NCI-H1417 treated with DMSO at 0.1 percent for 48 hours (cell line): ENCODE results near the gene SOST.

Experiments used
- DNase-seq: peaks from one replicate; lab custom pipeline; 2025; lab: John Stamatoyannopoulos, UW

The SOST gene

GRCh38 chr17:43741636-43742035, 17.0 kb downstream of the SOST start:
- no peak for DNase-seq

GRCh38 chr17:43740541-43740940, 18.1 kb downstream of the SOST start:
- DNase-seq: no peak

DNA sequence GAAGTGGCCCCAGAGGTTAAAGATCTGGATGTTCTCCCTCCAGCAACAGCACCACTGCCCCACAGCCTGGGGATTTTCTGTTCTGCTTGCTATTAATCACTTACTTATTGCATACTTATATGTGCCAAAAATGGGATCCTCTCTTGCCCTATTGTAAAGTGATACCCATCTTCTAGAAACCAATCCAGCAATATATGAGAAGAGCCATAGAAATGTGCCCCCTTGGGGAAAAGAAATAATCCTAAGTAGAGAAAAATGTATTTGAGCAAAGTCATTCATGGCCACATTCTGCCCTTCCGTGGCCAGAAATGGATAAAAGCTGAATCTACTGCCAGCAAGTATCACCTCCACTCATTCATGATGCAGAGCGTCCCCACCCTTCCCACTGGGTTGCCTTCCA, 20.9 kb downstream of the SOST start:
- DNase-seq: no peak

DNA sequence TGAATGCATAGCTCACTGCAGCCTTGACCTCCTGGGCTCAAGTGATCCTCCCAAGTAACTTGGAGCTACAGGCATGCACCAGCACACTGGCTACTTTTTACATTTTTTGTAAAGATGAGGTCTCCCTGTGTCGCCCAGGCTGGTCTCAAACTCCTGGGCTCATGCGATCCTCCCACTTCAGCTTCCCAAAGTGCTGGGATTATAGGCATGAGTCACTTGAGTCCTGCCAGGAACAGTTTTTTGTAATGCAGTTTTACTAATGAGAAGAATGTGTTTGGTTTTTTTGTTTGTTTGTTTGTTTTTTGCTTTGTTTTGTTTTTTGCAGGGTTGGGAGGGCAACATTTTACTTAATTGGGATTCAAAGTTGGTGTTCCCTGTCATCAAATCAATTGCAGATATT, 22.2 kb downstream of the SOST start:
- DNase-seq: no peak

- no peak for DNase-seq
Measured at GRCh38 chr17:43734376-43734775, 24.2 kb downstream of the SOST start.

- no peak for DNase-seq
Measured at GRCh38 chr17:43733956-43734355, 24.6 kb downstream of the SOST start.

DNA sequence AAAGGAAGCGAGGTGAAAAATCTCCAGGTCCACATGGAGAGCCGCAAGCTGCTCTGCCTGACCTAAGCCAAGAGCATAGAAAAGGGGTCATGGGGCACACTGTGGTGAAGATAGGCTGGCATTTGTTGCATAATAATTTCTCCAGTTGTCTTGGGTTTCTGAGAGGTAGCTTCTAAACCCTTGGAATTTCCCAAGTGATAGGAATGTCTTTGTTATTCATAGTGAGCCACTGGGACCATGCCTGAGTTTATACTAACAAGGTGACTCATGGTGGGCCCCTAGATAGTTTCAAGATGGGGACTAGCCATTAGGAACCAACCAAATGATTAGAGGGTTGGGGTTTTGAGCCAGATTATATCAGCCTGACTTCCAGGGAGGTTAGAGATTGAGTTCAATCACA, 25.6 kb downstream of the SOST start:
- no peak for DNase-seq

- no peak for DNase-seq
Measured at GRCh38 chr17:43728081-43728480, 30.5 kb downstream of the SOST start.

- no peak for DNase-seq
Measured at GRCh38 chr17:43723697-43724359, 34.8 kb downstream of the SOST start.

DNA sequence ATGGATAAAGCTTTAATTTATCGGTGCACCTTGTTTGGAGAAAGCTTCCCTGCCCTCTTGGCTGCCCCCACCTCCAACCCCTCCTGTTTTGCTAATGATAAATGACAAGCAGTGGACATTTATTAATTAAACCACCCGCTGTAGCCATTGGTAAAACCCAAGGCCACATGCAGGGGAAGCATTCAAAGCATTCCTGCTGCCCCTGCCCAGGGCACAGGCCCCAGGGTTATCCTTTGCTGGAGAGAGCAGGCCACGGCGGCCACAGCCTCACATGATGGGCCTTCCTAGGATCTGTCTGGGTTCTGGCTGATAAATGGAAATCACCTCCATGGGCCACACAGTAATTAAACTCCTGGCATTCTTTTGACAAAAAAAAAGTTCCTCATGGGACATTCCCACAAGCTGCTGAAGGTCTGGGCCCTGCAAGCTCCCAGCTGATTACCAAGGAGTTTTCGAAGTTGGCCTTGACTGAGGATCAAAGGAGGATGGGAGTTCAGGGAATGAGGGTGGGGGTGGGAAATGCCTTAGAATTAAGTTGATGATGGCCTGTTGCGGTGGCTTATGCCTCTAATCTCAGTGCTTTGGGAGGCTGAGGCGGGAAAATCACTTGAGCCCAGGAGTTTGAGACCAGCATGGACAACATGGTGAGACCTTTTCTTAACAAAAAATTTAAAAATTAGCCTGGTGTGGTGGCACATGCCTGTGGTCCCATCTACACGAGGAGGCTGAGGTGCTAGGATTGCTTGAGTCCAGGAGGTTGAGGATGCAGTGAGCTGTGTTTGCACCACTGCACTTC, 35.5 kb downstream of the SOST start:
- no peak for DNase-seq

- no peak for DNase-seq
Measured at GRCh38 chr17:43722269-43722619, 36.3 kb downstream of the SOST start.

DNA sequence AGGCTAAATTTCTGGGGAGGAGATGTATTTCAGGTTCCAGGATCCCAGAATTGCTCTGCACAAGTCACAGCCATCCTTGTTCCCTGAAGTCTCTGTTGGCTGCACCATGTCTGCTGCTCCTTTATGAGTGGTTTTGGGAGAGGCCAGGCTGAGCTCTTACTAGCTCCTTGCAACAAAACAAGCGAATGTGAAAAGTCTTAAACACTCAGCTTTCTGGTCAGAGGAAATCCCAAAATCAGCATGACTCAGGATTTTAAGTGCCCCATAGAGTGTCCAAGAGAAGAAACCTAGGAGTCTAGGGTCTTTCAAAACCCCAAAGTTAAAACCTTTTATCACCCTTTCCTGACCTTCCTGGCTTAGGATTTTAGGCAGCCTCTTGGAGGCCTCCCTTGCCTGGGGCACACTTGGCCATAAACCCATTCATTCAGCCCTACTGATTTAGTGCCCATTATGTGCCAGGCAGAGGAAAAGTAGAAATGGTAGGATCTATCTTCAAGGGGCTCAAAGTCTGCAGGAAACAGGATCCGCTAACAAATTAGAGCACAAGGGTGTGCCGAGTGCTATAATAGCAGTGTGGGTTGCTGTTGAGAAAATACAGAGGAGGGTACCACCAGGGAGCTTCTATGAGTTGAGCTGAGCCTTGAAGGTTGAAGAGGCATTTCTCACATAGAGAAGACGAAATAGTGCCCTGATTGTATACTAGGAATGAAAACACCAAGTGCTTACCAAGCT, 36.9 kb downstream of the SOST start:
- no peak for DNase-seq

- no peak for DNase-seq
Measured at GRCh38 chr17:43720311-43721060, 38.1 kb downstream of the SOST start.

- no peak for DNase-seq
Measured at GRCh38 chr17:43719578-43719977, 39.0 kb downstream of the SOST start.

- peak; percentile 59 for DNase-seq
Measured at GRCh38 chr17:43718544-43718943, 40.0 kb downstream of the SOST start.

DNA sequence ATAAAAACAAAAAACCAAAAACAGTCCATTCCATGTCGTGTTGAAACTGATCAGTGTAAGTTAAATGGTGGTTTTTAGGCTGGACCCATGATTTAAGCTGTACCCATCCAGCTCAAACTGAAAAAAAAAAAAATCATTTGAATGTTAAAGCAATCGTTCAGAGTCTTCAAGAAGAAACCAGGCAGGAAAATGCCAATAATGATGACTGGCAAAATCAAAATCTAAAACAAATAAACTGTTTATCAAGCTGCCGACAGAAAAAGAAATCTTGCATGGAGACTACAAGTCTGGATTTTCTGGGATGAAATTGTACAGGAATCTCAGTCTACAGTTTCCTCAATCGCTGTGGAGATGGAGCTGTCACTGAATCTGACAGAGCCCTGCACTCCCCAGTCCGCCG, 40.7 kb downstream of the SOST start:
- DNase-seq: no peak

DNA sequence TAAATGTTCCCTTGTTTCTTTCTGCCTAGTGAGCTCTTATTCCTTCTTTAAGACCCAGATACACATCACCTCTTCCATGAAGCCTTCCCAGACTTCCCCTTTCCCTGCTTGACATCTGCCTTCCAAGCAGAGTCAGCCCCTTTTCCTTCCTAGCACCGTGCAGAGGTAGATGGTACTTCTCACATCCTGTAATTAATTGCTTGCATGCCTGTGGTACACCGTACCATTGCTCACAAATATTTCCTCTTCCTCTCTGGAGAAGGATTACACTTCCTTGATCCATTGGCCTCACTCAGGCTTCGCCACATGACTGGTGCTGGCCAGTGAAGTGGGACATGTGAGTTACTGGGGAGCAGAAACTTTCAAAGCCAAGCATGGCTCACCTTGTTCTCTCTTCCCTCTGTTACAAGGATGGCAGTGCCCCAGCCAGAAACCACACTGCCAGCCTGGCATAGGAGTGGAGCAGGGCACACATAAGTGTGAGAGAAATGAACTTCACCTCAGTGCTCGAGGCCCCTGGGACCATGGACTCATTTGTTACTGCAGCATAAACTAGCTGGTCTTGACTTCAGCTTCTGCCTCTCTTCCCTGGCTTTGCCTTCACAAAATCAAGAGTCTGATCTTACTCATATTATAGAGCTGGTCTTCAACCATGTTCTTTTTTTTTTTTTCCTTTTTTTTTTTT, 44.0 kb downstream of the SOST start:
- DNase-seq: no peak

GRCh38 chr17:43713494-43714162, 45.0 kb downstream of the SOST start:
- no peak for DNase-seq

GRCh38 chr17:43712397-43712796, 46.2 kb downstream of the SOST start:
- no peak for DNase-seq

GRCh38 chr17:43710101-43710500, 48.5 kb downstream of the SOST start:
- DNase-seq: no peak

GRCh38 chr17:43709210-43709609, 49.4 kb downstream of the SOST start:
- no peak for DNase-seq
